Activated effector memory CD4-positive, alpha-beta T cell treated with Interleukin-2 at 50 U/mL for 16 hours (primary cell): Measurements from ENCODE around the gene DNAJA2.
"Not testable (repeated sequence)": the region's sequence is repeated elsewhere in the genome, so short reads cannot be mapped to it uniquely, and the experiment has no call there.

Experiments
- DNase-seq: peaks from one replicate; pipeline ENCODE4 v3.0.0-alpha.2; 2020

DNAJA2 gene

DNA sequence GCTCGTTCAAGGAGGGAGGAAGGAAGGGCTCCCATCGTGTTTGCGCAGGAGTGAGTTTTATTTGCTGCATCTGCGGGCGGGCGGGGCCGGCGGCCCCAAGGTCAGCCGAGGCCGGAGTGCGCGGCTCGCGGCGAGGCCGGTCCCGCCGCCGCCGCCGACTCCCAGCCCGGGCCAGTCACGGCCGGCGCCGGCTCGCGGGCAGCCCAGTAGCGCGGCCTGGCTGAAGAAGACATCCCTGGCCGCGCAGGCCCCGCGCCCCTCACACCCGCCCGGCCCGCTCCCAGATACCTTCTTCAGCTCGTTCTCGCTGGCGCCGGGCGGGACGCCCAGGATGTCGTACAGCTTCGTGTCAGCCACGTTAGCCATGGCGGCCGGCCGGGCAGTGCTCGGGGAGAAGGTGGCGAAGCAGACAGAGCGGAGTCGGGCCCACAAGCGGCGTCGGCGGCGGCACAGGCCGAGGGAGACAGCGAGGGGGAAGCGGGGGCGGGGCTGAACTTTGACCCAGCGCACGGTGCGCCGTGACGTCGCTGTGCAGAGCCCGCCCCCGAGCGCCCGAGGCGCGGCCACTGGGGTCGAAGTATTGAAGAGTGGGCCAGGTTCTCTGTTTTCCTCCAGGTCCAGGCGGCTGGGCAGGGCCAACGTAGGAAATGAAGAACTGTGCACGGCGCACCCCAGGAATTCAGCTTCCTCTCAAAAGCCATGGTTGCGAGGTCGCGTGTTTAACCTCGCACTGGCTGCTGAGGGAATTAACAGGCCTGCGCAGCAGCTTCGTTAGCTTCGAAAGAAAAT is at the start of gene DNAJA2:
TSS of gene DNAJA2 (minus strand) at position 468 of the 789 bp plus-strand sequence. CDS start at position 366, 102 bp downstream.
- DNase-seq = peak; percentile 89

GRCh38 chr16:47019568-47019967 is 46.1 kb upstream of the DNAJA2 start:
- no peak for DNase-seq

GRCh38 chr16:47018223-47018891 is 44.9 kb upstream of the DNAJA2 start:
- DNase-seq = peak; percentile 22

DNA sequence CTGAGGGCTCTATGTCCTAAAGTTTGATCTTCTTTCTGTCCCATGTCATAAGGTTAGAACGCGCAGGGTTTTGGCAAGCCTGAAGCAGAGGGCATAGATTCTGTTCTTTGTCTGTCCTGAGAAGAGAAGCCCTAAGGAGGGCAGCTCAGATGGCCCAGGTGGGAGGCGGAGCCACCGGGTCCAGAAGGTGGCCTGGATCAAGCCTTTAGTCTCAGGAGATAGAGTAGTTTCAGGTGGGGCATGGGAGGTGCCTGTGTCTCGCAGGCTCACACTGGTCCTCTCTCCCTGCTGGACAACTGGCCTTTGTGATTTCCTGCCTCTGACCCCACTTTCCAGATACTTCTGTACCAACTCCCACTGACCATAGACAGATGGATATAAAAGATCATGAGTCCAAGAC is 44.2 kb upstream of the DNAJA2 start:
- DNase-seq = no peak

DNA sequence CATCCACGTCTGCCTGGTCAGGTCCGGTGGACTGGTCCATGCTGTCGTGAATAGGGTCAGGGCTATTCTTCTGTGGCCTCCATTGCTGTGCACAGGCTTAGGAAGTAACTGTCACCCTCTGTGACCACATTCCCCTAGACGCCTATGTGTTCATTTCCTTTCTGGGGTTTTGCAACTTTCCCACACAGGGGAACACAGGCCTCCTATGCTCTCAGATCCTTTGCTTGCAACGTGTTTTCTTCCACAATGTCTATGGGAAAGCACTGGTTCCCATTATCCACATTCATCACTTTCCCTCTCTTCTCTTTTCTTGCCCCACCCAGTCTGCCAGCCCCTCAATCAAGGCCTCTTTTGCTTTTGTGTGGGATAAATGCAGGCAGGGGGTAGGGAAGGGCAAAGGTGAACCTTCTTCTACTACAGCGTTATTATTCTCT is 43.2 kb upstream of the DNAJA2 start:
- no peak for DNase-seq

DNA sequence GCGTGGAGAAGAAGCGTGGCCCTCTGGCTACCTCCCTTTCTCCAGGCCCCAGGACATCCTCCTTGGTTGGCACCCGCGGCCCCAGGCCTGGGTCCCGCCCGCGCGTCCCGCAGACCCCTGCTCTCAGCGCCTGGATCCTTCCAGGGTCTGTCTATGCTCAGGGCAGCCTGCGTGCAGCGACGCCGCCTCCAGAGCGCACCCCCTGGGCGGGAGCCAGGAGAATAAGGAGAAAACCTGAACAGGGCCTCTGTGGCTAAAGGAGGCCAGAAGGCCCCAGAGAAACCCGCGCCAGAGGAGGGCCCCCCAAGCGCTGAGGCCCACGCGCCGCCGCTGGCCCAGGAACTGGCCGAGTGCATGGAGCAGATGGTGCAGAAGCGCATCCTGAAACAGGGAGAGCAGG is 40.4 kb upstream of the DNAJA2 start:
- no peak for DNase-seq

GRCh38 chr16:47013172-47013571 is 39.7 kb upstream of the DNAJA2 start:
- DNase-seq = no peak

GRCh38 chr16:47010812-47011211 is 37.3 kb upstream of the DNAJA2 start:
- not testable (repeated sequence) for DNase-seq

DNA sequence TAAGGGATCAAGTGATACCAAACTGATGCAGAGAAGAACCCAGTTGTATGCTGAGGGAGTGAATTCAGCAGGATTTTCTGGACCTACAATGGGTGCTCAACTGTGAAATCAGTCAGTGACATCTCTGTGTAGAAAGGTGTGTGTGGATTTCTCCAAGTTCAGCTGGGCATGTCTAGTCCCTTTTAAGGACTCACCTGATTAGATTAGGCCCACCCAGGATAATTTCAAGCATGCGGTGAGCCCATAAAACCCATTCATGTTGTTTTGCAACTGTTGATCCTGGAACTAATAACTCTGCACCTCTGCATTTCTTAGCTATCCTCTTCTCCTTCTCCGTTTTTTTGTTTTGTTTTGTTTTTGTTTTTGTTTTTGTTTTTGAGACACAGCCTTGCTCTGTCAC is 35.1 kb upstream of the DNAJA2 start:
- DNase-seq = no peak

GRCh38 chr16:47008174-47008573 is 34.7 kb upstream of the DNAJA2 start:
- no peak for DNase-seq

GRCh38 chr16:47004652-47005051 is 31.2 kb upstream of the DNAJA2 start:
- DNase-seq = no peak

DNA sequence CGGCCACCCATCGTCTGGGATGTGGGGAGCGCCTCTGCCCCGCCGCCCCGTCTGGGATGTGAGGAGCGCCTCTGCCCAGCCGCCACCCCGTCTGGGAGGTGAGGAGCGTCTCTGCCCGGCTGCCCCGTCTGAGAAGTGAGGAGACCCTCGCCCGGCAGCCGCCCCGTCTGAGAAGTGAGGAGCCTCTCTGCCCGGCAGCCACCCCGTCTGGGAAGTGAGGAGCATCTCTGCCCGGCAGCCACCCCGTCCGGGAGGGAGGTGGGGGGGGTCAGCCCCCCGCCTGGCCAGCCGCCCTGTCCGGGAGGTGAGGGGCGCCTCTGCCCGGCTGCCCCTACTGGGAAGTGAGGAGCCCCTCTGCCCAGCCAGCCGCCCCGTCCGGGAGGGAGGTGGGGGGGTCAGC is 26.6 kb upstream of the DNAJA2 start:
- not testable (repeated sequence) for DNase-seq

GRCh38 chr16:46997844-46998243 is 24.4 kb upstream of the DNAJA2 start:
- DNase-seq = no peak

- DNase-seq = no peak
Measured at GRCh38 chr16:46996952-46997458, 23.5 kb upstream of the DNAJA2 start.

GRCh38 chr16:46996391-46996790 is 22.9 kb upstream of the DNAJA2 start:
- no peak for DNase-seq

- DNase-seq = no peak
Measured at GRCh38 chr16:46991729-46992704, 18.5 kb upstream of the DNAJA2 start.

DNA sequence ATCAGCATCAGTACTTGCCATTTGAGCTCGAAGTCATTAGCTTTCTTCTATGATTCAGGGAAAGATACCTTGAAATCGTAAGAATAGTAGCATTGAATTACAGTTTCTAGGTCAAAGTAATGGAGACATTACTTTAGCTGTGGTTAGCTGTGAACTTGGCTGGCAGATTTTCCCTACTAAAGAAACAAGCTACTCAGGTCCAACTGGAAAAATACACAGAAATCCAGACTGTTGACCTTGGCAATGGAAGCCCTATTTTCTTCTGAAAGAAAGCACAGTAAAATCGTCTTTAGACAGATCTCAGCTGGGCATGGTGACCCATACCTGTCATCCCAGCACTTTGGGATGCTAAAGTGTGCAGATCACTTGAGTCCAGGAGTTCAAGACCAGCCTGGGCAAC is 13.4 kb upstream of the DNAJA2 start:
- no peak for DNase-seq

GRCh38 chr16:46986438-46986837 is 13.0 kb upstream of the DNAJA2 start:
- no peak for DNase-seq

DNA sequence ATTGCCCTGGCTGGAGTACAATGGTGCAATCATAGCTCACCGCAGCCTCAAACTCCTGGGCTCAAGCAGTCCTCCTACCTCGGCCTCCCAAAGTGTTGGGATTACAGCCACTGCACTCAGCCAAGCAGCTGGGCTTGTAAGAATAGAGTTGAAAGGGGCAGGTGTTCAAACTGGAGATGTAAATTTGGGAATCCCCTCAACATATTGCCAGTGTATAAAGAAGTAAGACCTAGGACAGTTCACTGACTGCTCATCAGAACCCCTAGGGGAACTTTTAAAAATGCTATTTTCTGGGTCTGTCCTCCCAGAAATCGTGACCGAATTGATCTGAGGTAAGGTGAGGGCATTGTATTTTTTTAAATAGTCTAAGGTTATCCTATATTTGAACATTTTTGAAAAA is 8.9 kb upstream of the DNAJA2 start:
- DNase-seq = no peak

DNA sequence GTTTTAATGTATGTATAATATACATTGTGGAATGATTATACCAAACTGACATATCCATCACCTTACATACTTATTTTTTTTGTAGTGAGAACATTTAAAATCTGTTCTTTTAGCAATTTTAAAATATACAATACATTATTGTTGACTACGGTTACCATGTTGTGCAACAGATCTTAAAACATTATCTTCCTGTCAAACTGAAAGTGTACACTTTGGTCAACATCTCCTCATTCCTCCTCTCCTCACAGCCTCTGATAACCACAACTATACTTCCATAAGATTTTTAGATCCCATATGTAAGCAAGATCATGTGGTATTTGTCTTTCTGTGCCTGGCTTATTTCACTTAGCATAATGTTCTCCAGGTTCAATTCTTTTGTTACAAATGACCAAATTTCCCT is 7.5 kb upstream of the DNAJA2 start:
- no peak for DNase-seq

DNA sequence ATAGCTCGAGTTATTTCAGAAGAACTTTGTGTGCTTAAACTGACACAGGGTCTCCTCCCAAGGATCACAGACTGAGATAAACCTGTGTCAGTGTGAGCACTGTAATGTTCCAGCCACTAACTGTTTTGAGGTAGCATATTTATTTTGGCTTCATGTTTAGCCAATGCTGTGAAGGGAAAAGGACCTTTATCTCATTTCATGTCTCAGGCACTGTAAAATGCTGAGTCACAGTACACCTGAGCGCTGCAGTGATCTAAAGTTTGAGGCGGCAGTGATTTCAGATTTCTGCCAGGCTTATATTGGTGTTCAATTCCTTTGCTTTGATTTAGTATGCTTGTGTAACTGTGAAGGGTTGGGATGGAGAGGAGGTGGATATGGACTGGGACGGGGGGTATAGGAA is 3.1 kb upstream of the DNAJA2 start:
- DNase-seq = no peak

DNA sequence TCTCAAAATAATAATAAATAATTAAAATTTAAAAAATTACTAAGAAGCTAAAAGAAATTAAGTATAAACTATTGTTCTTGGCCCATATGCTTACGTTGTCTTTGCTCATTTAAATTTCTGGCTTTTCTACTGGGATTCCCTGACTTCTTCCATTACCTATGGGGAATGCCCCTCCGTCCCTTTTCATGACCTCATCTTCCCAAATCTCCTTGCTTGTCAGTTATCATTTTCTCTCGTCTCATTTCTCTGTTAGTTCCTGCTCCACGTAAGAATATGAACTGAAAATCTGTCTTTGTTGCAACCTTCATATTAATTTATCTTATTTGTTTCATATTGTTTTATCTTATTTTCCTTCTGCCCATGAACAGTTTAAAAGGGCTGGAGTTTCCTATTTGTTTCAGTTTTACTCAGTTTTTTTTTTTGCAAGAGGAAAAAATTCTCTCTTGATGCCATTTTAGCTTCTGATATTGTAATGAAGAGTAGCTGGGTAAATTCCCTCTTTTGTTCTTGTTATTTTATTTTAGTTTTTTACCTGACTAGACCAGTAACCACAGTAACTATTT is 2.5 kb upstream of the DNAJA2 start:
- DNase-seq = no peak

DNA sequence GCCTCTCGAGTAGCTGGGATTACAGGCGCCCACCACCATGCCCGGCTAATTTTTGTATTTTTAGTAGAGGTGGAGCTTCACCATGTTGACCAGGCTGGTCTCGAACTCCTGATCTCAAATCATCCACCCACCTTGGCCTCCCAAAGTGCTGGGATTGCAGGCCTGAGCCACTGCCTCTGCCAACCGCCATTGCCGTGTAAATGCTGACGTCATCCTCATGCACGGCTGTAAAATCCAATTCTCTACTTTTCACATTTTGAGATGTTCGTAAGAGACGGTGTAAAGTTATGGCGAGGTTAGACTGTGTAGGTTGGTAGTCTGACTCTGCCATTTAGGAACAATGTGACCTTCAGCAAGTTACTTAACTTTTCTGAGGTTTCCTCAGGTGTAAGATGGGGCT is 1.7 kb upstream of the DNAJA2 start:
- DNase-seq = no peak
